Tibial nerve (tissue), 4 donors: ENCODE results near the gene DLGAP1. TPM values are rescaled to one million over a fixed set of nuclear protein-coding genes. Genes with fewer than 3 reads are reported as not detected.

Source experiments
- DNase-seq, 2 donors: peaks; one replicate each; pipeline ENCODE4 v3.0.0-alpha.2; 2019; ENCODE audit warnings: low spot score in 2 of 2
- H3K27ac ChIP-seq, 4 donors: fragments of 200-600 bp; sonication (generic) in 3 of 4; one replicate each; pipeline ENCODE4 v1.5.1; 2017 to 2019; ENCODE audit warnings: mild to moderate bottlenecking in 1 of 4
- H3K27me3 ChIP-seq, 2 donors: fragments of 200-600 bp; sonication (generic) in 1 of 2; one replicate each; pipeline versions ENCODE4 v1.5.1 to v1.6.0; 2017 to 2019
- H3K36me3 ChIP-seq, 3 donors: fragments of 200-600 bp; sonication (generic); one replicate each; pipeline ENCODE4 v1.5.1; 2018 to 2019
- H3K4me1 ChIP-seq, 4 donors: fragments of 200-600 bp; sonication (generic) in 3 of 4; one replicate each; pipeline ENCODE4 v1.5.1; 2017 to 2019
- H3K4me3 ChIP-seq, 4 donors: fragments of 200-600 bp; sonication (generic) in 3 of 4; one replicate each; pipeline ENCODE4 v1.5.1; 2017 to 2019; ENCODE audit warnings: mild to moderate bottlenecking in 1 of 4, moderate library complexity in 1 of 4
- H3K9me3 ChIP-seq, 4 donors: fragments of 200-600 bp; sonication (generic) in 3 of 4; one replicate each; pipeline ENCODE4 v1.5.1; 2017 to 2019
- CTCF ChIP-seq, 5 experiments: fragments of 200-600 bp in 3 of 5; fragments of 450-650 bp in 2 of 5; sonication (generic) in 3 of 5; IDR thresholded peaks; one replicate each; pipeline ENCODE4 v1.5.1; 2016 to 2019; ENCODE audit warnings: antibody characterized with exemption in 5 of 5, mild to moderate bottlenecking in 3 of 5, moderate library complexity in 2 of 5
- EP300 ChIP-seq, 2 donors: sonication (generic); formaldehyde crosslinking; IDR thresholded peaks; one replicate each; pipeline ENCODE4 v1.6.1; 2017; ENCODE audit warnings: antibody characterized with exemption in 2 of 2, mild to moderate bottlenecking in 1 of 2
- POLR2A ChIP-seq, 2 donors: fragments of 450-650 bp; IDR thresholded peaks; one replicate each; pipeline ENCODE4 v1.6.1; 2017; ENCODE audit warnings: antibody characterized with exemption in 2 of 2, mild to moderate bottlenecking in 2 of 2, moderate library complexity in 2 of 2
- WGBS, 2 donors: methylation state at CpG; one replicate each; pipeline ENCODE4 v1.1.5; 2018; 5-methylcytosine and 5-hydroxymethylcytosine counted together
- total RNA-seq, 4 donors: library from RNA; depleted of rRNA; stranded (reverse); fragments of >200 nt; gene quantifications; one replicate each; pipeline ENCODE4 v1.1.0, GENCODE V29; 2016

DLGAP1 gene
- total RNA-seq, 4 donors from 2014 or later = 1.5 to 18.3 (median 2.5) TPM

- H3K4me3 ChIP-seq = no peak overlapping the region
- H3K27me3 ChIP-seq = no peaks in the 10 kb centered on the region
- TF ChIP-seq CTCF (IDR thresholded peaks at IDR 0.05) (no peak), POLR2A (IDR thresholded peaks at IDR 0.05) (no peak), EP300 (IDR thresholded peaks at IDR 0.05) (no peak)
- no peak for DNase-seq
- H3K27ac ChIP-seq = no peak overlapping the region
- H3K36me3 ChIP-seq = no peaks in the 10 kb centered on the region
- peaks cover 0 to 6% (median 0%) of the 10 kb centered on the region in 4 donors for H3K9me3 ChIP-seq
- H3K4me1 ChIP-seq = no peaks in the 10 kb centered on the region
- WGBS, 2 donors = 49 to 50% methylated on average over 2 of the region's 2 CpGs
Measured at GRCh38 chr18:4093676-4094075, 361.4 kb downstream of the DLGAP1 start.

- DNase-seq = no peak
- Histone ChIP-seq H3K36me3 (no peaks in the 10 kb centered on the region), H3K27ac (no peak overlapping the region), H3K4me3 (no peak overlapping the region), H3K27me3 (no peaks in the 10 kb centered on the region), H3K4me1 (no peaks in the 10 kb centered on the region), H3K9me3 (peaks cover 0 to 17% (median 0%) of the 10 kb centered on the region in 4 donors)
- WGBS, 2 donors = 24% methylated on average over 3 of the region's 3 CpGs
- TF ChIP-seq EP300 (IDR thresholded peaks at IDR 0.05) = no peak
- no peak for TF ChIP-seq CTCF (IDR thresholded peaks at IDR 0.05)
Measured at GRCh38 chr18:4084382-4084900, 370.7 kb downstream of the DLGAP1 start.

- TF ChIP-seq CTCF (IDR thresholded peaks at IDR 0.05) (no peak), EP300 (IDR thresholded peaks at IDR 0.05) (no peak), POLR2A (IDR thresholded peaks at IDR 0.05) (no peak)
- Histone ChIP-seq H3K27ac (no peak overlapping the region), H3K4me3 (no peak overlapping the region), H3K9me3 (no peaks in the 10 kb centered on the region), H3K36me3 (no peaks in the 10 kb centered on the region), H3K27me3 (no peaks in the 10 kb centered on the region), H3K4me1 (peaks cover 0 to 5% (median 0%) of the 10 kb centered on the region in 4 donors)
- DNase-seq = no peak
- 76 to 85% methylated on average over 4 of the region's 4 CpGs for WGBS, 2 donors
Measured at GRCh38 chr18:4078246-4078645, 376.9 kb downstream of the DLGAP1 start.

GRCh38 chr18:4077721-4078120 is 377.4 kb downstream of the DLGAP1 start:
- DNase-seq = no peak
- 40 to 71% methylated on average over 2 of the region's 2 CpGs for WGBS, 2 donors
- no peak overlapping the region for H3K4me3 ChIP-seq
- no peaks in the 10 kb centered on the region for H3K36me3 ChIP-seq
- peaks cover 0 to 5% (median 0%) of the 10 kb centered on the region in 4 donors for H3K4me1 ChIP-seq
- no peak overlapping the region for H3K27ac ChIP-seq
- TF ChIP-seq CTCF (IDR thresholded peaks at IDR 0.05) (no peak), EP300 (IDR thresholded peaks at IDR 0.05) (no peak), POLR2A (IDR thresholded peaks at IDR 0.05) (no peak)
- H3K27me3 ChIP-seq = no peaks in the 10 kb centered on the region
- H3K9me3 ChIP-seq = no peaks in the 10 kb centered on the region

GRCh38 chr18:4077204-4077603 is 377.9 kb downstream of the DLGAP1 start:
- Histone ChIP-seq H3K27ac (no peak overlapping the region), H3K36me3 (no peaks in the 10 kb centered on the region), H3K4me1 (peaks cover 0 to 5% (median 0%) of the 10 kb centered on the region in 4 donors), H3K4me3 (no peak overlapping the region), H3K9me3 (no peaks in the 10 kb centered on the region), H3K27me3 (no peaks in the 10 kb centered on the region)
- DNase-seq = no peak
- TF ChIP-seq CTCF (IDR thresholded peaks at IDR 0.05) = no peak
- no peak for TF ChIP-seq POLR2A (IDR thresholded peaks at IDR 0.05)
- no peak for TF ChIP-seq EP300 (IDR thresholded peaks at IDR 0.05)
- WGBS, 2 donors = 75 to 91% methylated on average over 2 of the region's 2 CpGs
